Mononuclear cell (primary cell): ENCODE results near the gene VEZT. TPM values are rescaled to one million over a fixed set of nuclear protein-coding genes. Genes with fewer than 3 reads are reported as not detected.

Experiments used
- H3K27me3 ChIP-seq: 2 replicates; pipeline ENCODE4 v1.6.0; 2011; ENCODE audit warnings: low read length, control low read depth; ENCODE audit not compliant: insufficient read depth
- H3K4me1 ChIP-seq: 2 replicates; pipeline ENCODE4 v1.5.1; 2011; ENCODE audit warnings: mild to moderate bottlenecking, low read length, control low read depth; ENCODE audit not compliant: insufficient read depth
- H3K4me3 ChIP-seq: 2 replicates; pipeline ENCODE4 v1.5.1; 2011; ENCODE audit warnings: mild to moderate bottlenecking, low read length, moderate library complexity
- H3K9me3 ChIP-seq: 2 replicates; pipeline ENCODE4 v1.5.1; 2011; ENCODE audit warnings: low read depth, mild to moderate bottlenecking, control low read depth, low read length
- total RNA-seq: library from RNA; depleted of rRNA; stranded (reverse); fragments of >200 nt; gene quantifications from one replicate; pipeline ENCODE4 v1.2.3, GENCODE V29; 2012

Gene VEZT
- total RNA-seq, 1 donor = 93.5 TPM

GRCh38 chr12:95248604-95249360 is 31.2 kb downstream of the VEZT start:
- no peak overlapping the region for H3K4me3 ChIP-seq

GRCh38 chr12:95253386-95253785 is 35.8 kb downstream of the VEZT start:
- Histone ChIP-seq H3K27me3 (no peaks in the 10 kb centered on the region), H3K4me1 (no peaks in the 10 kb centered on the region), H3K9me3 (no peaks in the 10 kb centered on the region), H3K4me3 (no peak overlapping the region)

More at GRCh38 chr12:95248604-95249360, 31.2 kb downstream of the VEZT start:
- H3K27me3 ChIP-seq = no peaks in the 10 kb centered on the region
- no peaks in the 10 kb centered on the region for H3K9me3 ChIP-seq
- H3K4me1 ChIP-seq = no peaks in the 10 kb centered on the region

- Histone ChIP-seq H3K27me3 (no peaks in the 10 kb centered on the region), H3K4me1 (no peaks in the 10 kb centered on the region), H3K9me3 (no peaks in the 10 kb centered on the region), H3K4me3 (no peak overlapping the region)
Measured at GRCh38 chr12:95257541-95257940, 39.9 kb downstream of the VEZT start.

GRCh38 chr12:95258151-95258550 is 40.5 kb downstream of the VEZT start:
- Histone ChIP-seq H3K27me3 (no peaks in the 10 kb centered on the region), H3K4me3 (no peak overlapping the region), H3K9me3 (no peaks in the 10 kb centered on the region), H3K4me1 (no peaks in the 10 kb centered on the region)

- Histone ChIP-seq H3K4me1 (no peaks in the 10 kb centered on the region), H3K4me3 (no peak overlapping the region), H3K9me3 (no peaks in the 10 kb centered on the region), H3K27me3 (no peaks in the 10 kb centered on the region)
Measured at GRCh38 chr12:95258803-95259202, 41.2 kb downstream of the VEZT start.

GRCh38 chr12:95259368-95259767 is 41.8 kb downstream of the VEZT start:
- Histone ChIP-seq H3K4me1 (no peaks in the 10 kb centered on the region), H3K9me3 (no peaks in the 10 kb centered on the region), H3K4me3 (no peak overlapping the region), H3K27me3 (no peaks in the 10 kb centered on the region)

GRCh38 chr12:95261109-95261508 is 43.5 kb downstream of the VEZT start:
- Histone ChIP-seq H3K4me3 (no peak overlapping the region), H3K9me3 (no peaks in the 10 kb centered on the region), H3K27me3 (no peaks in the 10 kb centered on the region), H3K4me1 (no peaks in the 10 kb centered on the region)

- Histone ChIP-seq H3K9me3 (no peaks in the 10 kb centered on the region), H3K4me1 (no peaks in the 10 kb centered on the region), H3K4me3 (no peak overlapping the region), H3K27me3 (no peaks in the 10 kb centered on the region)
Measured at GRCh38 chr12:95262808-95263207, 45.2 kb downstream of the VEZT start.

GRCh38 chr12:95265765-95266164 is 48.2 kb downstream of the VEZT start:
- Histone ChIP-seq H3K4me1 (no peaks in the 10 kb centered on the region), H3K27me3 (no peaks in the 10 kb centered on the region), H3K4me3 (no peak overlapping the region), H3K9me3 (no peaks in the 10 kb centered on the region)

- H3K4me1 ChIP-seq = no peaks in the 10 kb centered on the region
- no peaks in the 10 kb centered on the region for H3K9me3 ChIP-seq
- H3K27me3 ChIP-seq = no peaks in the 10 kb centered on the region
- H3K4me3 ChIP-seq = no peak overlapping the region
Measured at GRCh38 chr12:95266254-95266653, 48.6 kb downstream of the VEZT start.

GRCh38 chr12:95269892-95270291 is 52.3 kb downstream of the VEZT start:
- Histone ChIP-seq H3K27me3 (no peaks in the 10 kb centered on the region), H3K4me3 (no peak overlapping the region), H3K9me3 (no peaks in the 10 kb centered on the region), H3K4me1 (no peaks in the 10 kb centered on the region)

GRCh38 chr12:95271465-95271864 is 53.9 kb downstream of the VEZT start:
- no peak overlapping the region for H3K4me3 ChIP-seq
- no peaks in the 10 kb centered on the region for H3K4me1 ChIP-seq
- no peaks in the 10 kb centered on the region for H3K27me3 ChIP-seq
- no peaks in the 10 kb centered on the region for H3K9me3 ChIP-seq

- no peaks in the 10 kb centered on the region for H3K27me3 ChIP-seq
- H3K9me3 ChIP-seq = no peaks in the 10 kb centered on the region
- H3K4me1 ChIP-seq = no peaks in the 10 kb centered on the region
- H3K4me3 ChIP-seq = no peak overlapping the region
Measured at GRCh38 chr12:95277139-95277538, 59.5 kb downstream of the VEZT start.

- H3K4me1 ChIP-seq = no peaks in the 10 kb centered on the region
- H3K27me3 ChIP-seq = no peaks in the 10 kb centered on the region
- H3K9me3 ChIP-seq = no peaks in the 10 kb centered on the region
- no peak overlapping the region for H3K4me3 ChIP-seq
Measured at GRCh38 chr12:95279856-95280255, 62.2 kb downstream of the VEZT start.

- no peak overlapping the region for H3K4me3 ChIP-seq
- H3K9me3 ChIP-seq = no peaks in the 10 kb centered on the region
- H3K4me1 ChIP-seq = no peaks in the 10 kb centered on the region
- H3K27me3 ChIP-seq = no peaks in the 10 kb centered on the region
Measured at GRCh38 chr12:95282266-95282665, 64.7 kb downstream of the VEZT start.

GRCh38 chr12:95283371-95283770 is 65.8 kb downstream of the VEZT start:
- Histone ChIP-seq H3K4me3 (no peak overlapping the region), H3K27me3 (no peaks in the 10 kb centered on the region), H3K9me3 (no peaks in the 10 kb centered on the region), H3K4me1 (no peaks in the 10 kb centered on the region)
